K562 (cell line): ENCODE results near the gene ZFP92. TPM values are rescaled to one million over a fixed set of nuclear protein-coding genes. Genes with fewer than 3 reads are reported as not detected.
A peak's percentile ranks its signal among the peaks of the same experiment; 100 is the strongest.

Experiments used
- ATAC-seq: fragments of 200-7000 bp; cut with Tn5 transposase; 3 replicates; pipeline ENCODE4 v1.9.1; 2020; ENCODE audit warnings: moderate library complexity
- BruUV-seq: library from RNA; stranded (reverse); fragments of 400-500 nt; replicated peaks from 2 replicates; lab custom pipeline; 2021; lab: Mats Ljungman, UMichigan
- CTCF ChIA-PET: fragments of 300-600 bp; formaldehyde crosslinking; extraction: SDS; loops from one replicate; lab custom pipeline; 2021; ENCODE audit warnings: low intra/inter-chr PET ratio; lab: Yijun Ruan, JAX
- POLR2A ChIA-PET: fragments of 300-600, 350-650 bp; sonication (Branson Sonifier 250); formaldehyde crosslinking; extraction: SDS; loops from one replicate; lab custom pipeline; 2021; ENCODE audit warnings: antibody characterized with exemption, inconsistent platforms; lab: Yijun Ruan, JAX
- DNase-seq, 4 experiments: peaks; one replicate each; pipeline versions ENCODE4 v3.0.0 to v3.0.0-alpha.2; 2011 to 2018; ENCODE audit warnings: low spot score in 3 of 4, mixed read lengths in 3 of 4; ENCODE audit errors: extremely low read depth in 1 of 4
- FAIRE-seq: peaks from 2 replicates; lab custom pipeline; 2011; peaks lifted over from hg19 to GRCh38; lab: Jason Lieb, UNC
- H2AFZ ChIP-seq: 2 replicates; pipeline ENCODE4 v1.6.0; 2011; ENCODE audit warnings: low read depth, low read length, control low read depth, inconsistent platforms
- H3K27ac ChIP-seq: fragments of 200-600 bp; 3 replicates; pipeline ENCODE4 v1.8.0; 2011; ENCODE audit warnings: low read depth, mild to moderate bottlenecking, control low read depth, inconsistent platforms, low read length, moderate library complexity, mixed read lengths; ENCODE audit errors: extremely low read depth
- H3K27me3 ChIP-seq, 2 experiments: fragments of 300-600 bp in 1 of 2; 2 replicates in 1 of 2; 3 replicates in 1 of 2; pipeline versions ENCODE4 v1.6.0 to v1.8.0; 2011; ENCODE audit warnings: inconsistent platforms in 2 of 2, low read length in 2 of 2, mild to moderate bottlenecking in 1 of 2, mixed read lengths in 1 of 2, moderate library complexity in 1 of 2; ENCODE audit not compliant: control insufficient read depth in 2 of 2, insufficient read depth in 2 of 2
- H3K36me3 ChIP-seq: fragments of 300-600 bp; 3 replicates; pipeline ENCODE4 v1.8.0; 2011; ENCODE audit warnings: mild to moderate bottlenecking, low read length, inconsistent platforms; ENCODE audit not compliant: control insufficient read depth, insufficient read depth
- H3K4me1 ChIP-seq, 2 experiments: fragments of 200-600 bp in 1 of 2; replicated peaks in 1 of 2; 2 replicates in 1 of 2; 3 replicates in 1 of 2; pipeline versions ENCODE4 v1.5.1 to v1.8.0; 2011; ENCODE audit warnings: inconsistent platforms in 2 of 2, low read length in 2 of 2, mild to moderate bottlenecking in 1 of 2, mixed read lengths in 1 of 2, moderate library complexity in 1 of 2; ENCODE audit not compliant: control insufficient read depth in 2 of 2, insufficient read depth in 2 of 2
- H3K4me2 ChIP-seq: 2 replicates; pipeline ENCODE4 v1.6.1; 2011; ENCODE audit warnings: low read length, control low read depth, inconsistent platforms, mixed read lengths; ENCODE audit not compliant: insufficient read depth
- H3K4me3 ChIP-seq: fragments of 200-600 bp; sonication (generic), shearing (Covaris generic); 2 replicates; pipeline ENCODE4 v1.5.1; 2016; ENCODE audit warnings: control low read depth, inconsistent platforms
- H3K79me2 ChIP-seq: fragments of 200-600 bp; 3 replicates; pipeline ENCODE4 v1.8.0; 2011; ENCODE audit warnings: low read length, inconsistent platforms; ENCODE audit not compliant: control insufficient read depth, insufficient read depth
- H3K9ac ChIP-seq, 2 experiments: 2 replicates each; pipeline versions ENCODE4 v1.6.0 to v1.6.1; 2011; ENCODE audit warnings: low read depth in 2 of 2, low read length in 2 of 2, control low read depth in 1 of 2, inconsistent platforms in 1 of 2, mild to moderate bottlenecking in 1 of 2, mixed read lengths in 1 of 2; ENCODE audit not compliant: insufficient read depth in 1 of 2
- H3K9me1 ChIP-seq: one replicate; pipeline ENCODE4 v1.6.0; 2011; ENCODE audit warnings: inconsistent platforms, mild to moderate bottlenecking, low read length, moderate library complexity; ENCODE audit not compliant: control insufficient read depth, insufficient read depth
- H3K9me3 ChIP-seq: replicated peaks from 2 replicates; pipeline ENCODE4 v1.5.1; 2011; ENCODE audit warnings: low read depth, low read length, inconsistent platforms; ENCODE audit not compliant: control insufficient read depth, insufficient read depth
- H4K20me1 ChIP-seq: replicated peaks from 2 replicates; pipeline ENCODE4 v1.6.1; 2011; ENCODE audit warnings: low read length, inconsistent platforms, mixed read lengths; ENCODE audit not compliant: control insufficient read depth, insufficient read depth
- KDM1A ChIP-seq, 2 experiments: fragments of 450-650 bp; IDR thresholded peaks; 2 replicates each; pipeline ENCODE4 v1.6.1; 2016; ENCODE audit warnings: mild to moderate bottlenecking in 2 of 2
- PRMT5 ChIP-seq: sonication (generic); formaldehyde crosslinking; IDR thresholded peaks from 2 replicates; pipeline ENCODE4 v1.5.0; 2020; ENCODE audit warnings: missing genetic modification reagents
- XRCC4 ChIP-seq: IDR thresholded peaks from one replicate; pipeline ENCODE4 v1.6.1; 2011; ENCODE audit not compliant: insufficient read depth, insufficient read length; ENCODE audit errors: extremely low read depth
- ZBTB43 ChIP-seq: sonication (generic); formaldehyde crosslinking; IDR thresholded peaks from 2 replicates; pipeline ENCODE4 v1.8.0; 2023; ENCODE audit warnings: mild to moderate bottlenecking, missing genetic modification reagents
- WGBS: fragments of 100-300 bp; shearing (Covaris generic); methylation state at CpG from one replicate; pipeline ENCODE4 v1.1.6; 2016; ENCODE audit warnings: low coverage, mixed read lengths; ENCODE audit not compliant: insufficient coverage; ENCODE audit errors: missing lambda C conversion rate; 5-methylcytosine and 5-hydroxymethylcytosine counted together
- in situ Hi-C: fragments of 300-500 bp; cut with MboI; formaldehyde crosslinking; loops from 4 replicates; pipeline ENCODE4 v1.15.0; 2018; ENCODE audit warnings: inconsistent platforms, mixed read lengths
- intact Hi-C: fragments of 100-400 bp; cut with micrococcal nuclease; formaldehyde crosslinking; loops from 2 replicates; pipeline ENCODE4 v1.14.2; 2022
- polyA plus RNA-seq, 8 experiments: library from polyadenylated mRNA; depleted of rRNA in 4 of 8; stranded (reverse) in 5 of 8; unstranded in 3 of 8; fragments of >200 nt; fragmentation: Nextera tagmentation in 2 of 8; fragmentation: Illumina TruSeq in 1 of 8; extraction: Ambion mirVana in 2 of 8; extraction: Trizol in 1 of 8; gene quantifications; 2 replicates each; pipeline versions ENCODE4 v1.2.1 to v1.2.3, GENCODE V29; 2011 to 2014; ENCODE audit warnings: inconsistent platforms in 1 of 8, missing spikeins in 1 of 8
- total RNA-seq, 7 experiments: library from RNA; depleted of rRNA in 6 of 7; stranded (reverse); fragments of >200 nt in 6 of 7; fragmentation: Illumina TruSeq in 2 of 7; extraction: Trizol in 2 of 7; gene quantifications; 2 replicates each; pipeline versions ENCODE4 v1.2.1 to v1.2.3, GENCODE V29; 2011 to 2021; ENCODE audit warnings: low replicate concordance in 1 of 7

Gene ZFP92
- total and polyA plus RNA-seq, 9 of the 15 experiments (the other 6 are each of a cell fraction or from before 2014, with no cell fraction given), result 0.32 to 3.3 (median 1.8) TPM

GRCh38 chrX:153439977-153440376, 28.7 kb downstream of the ZFP92 start:
- ChIA-PET CTCF (no interaction called here), POLR2A (no interaction called here)
- H3K4me2 ChIP-seq, result no peak overlapping the region
- intact Hi-C loops, result loop anchor here (5.0 to 10.0 kb wide), 2 partner anchors 38 to 405 kb away; partner anchors contain the start of gene PNMA6E
- H3K27ac ChIP-seq, result no peak overlapping the region
- H3K4me1 ChIP-seq, result peaks cover 0 to 18% of the 10 kb centered on the region in 2 experiments; a peak in 2 of 5 replicates
- H3K4me3 ChIP-seq, result no peak overlapping the region
- no peaks in the 10 kb centered on the region for H3K9me3 ChIP-seq
- H4K20me1 ChIP-seq, result no peaks in the 10 kb centered on the region
- H3K9ac ChIP-seq, result no peak overlapping the region
- ATAC-seq (no peak), FAIRE-seq (no peak), DNase-seq (no peak)
- H3K79me2 ChIP-seq, result no peaks in the 10 kb centered on the region
- peaks cover under 1 to 7% of the 10 kb centered on the region in 2 experiments; a peak in 4 of 5 replicates for H3K27me3 ChIP-seq
- H3K9me1 ChIP-seq, result no peaks in the 10 kb centered on the region
- H3K36me3 ChIP-seq, result no peaks in the 10 kb centered on the region
- BruUV-seq, result no TSS peak
- TF ChIP-seq ZBTB43 (CRISPR knock-in tag), result peak; percentile 72; the same call in 1 of the 2 replicates
- no peak for TF ChIP-seq PRMT5 (CRISPR knock-in tag)
- peak in 1 of 2 experiments; percentile 19; a peak in 1 of 4 replicates for TF ChIP-seq KDM1A (IDR thresholded peaks at IDR 0.05)
- no peak for TF ChIP-seq XRCC4
- no peak overlapping the region for H2AFZ ChIP-seq
- WGBS, result 5% methylated on average over 4 of the region's 4 CpGs
- in situ Hi-C loops, result no loop called here
